Suprapubic skin (tissue), 3 donors: ENCODE data around the gene AP2B1.

Experiments used
- POLR2AphosphoS5 ChIP-seq, 3 donors: sonication (generic); formaldehyde crosslinking; IDR thresholded peaks; one replicate each; pipeline ENCODE4 v1.6.1; 2017; ENCODE audit warnings: antibody characterized with exemption in 3 of 3
- TF ChIP-seq, protein P1 (sequence below), 2 donors: fragments of 200-600 bp in 1 of 2; fragments of 450-650 bp in 1 of 2; sonication (generic) in 1 of 2; IDR thresholded peaks; one replicate each; pipeline ENCODE4 v1.5.1; 2016 to 2019; ENCODE audit warnings: antibody characterized with exemption in 2 of 2, mild to moderate bottlenecking in 1 of 2, moderate library complexity in 1 of 2

DNA sequence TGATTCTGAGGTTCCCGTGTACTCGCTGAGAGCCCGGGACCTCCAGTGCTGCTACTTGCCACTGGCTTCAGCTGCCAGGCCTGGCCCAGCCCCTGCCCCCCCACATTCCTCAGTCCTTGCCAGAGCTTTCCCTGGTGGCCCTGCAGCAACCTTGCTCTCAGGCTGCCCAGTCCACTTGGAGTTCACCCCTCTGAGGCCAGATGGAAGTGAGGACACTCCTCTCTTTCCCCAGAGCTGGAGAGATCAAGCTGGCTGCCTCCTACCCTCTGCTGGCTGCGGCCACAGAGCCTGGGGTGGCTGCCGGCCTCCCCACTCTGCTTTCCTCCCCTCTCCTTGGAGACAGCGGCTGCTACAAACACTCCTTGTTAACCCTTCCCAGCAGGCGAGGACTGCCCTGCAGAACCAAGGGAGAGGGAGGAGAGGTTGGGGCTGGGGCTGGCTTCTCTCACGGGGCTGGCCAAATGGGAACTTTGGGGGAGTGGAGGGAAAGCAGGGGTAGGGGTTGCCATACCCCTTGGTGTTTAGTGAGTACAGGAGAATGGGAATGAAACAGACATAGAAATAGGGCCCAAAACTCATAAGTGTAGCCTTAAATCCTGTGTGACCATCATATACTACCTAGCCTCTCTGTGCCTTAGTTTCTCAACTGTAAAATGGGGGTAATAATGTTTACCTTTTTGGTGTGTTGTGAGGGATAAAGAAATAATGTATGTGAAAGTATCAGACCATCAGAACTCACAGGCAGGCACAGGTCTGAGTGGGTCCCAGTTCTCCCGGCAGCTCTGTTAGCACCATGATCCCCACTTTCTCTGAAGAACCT lies 166.0 kb downstream of the AP2B1 start, which contains the start of gene GAS2L2:
- TF ChIP-seq POLR2AphosphoS5 (IDR thresholded peaks at IDR 0.05), result no peak
- TF ChIP-seq, protein P1, sequence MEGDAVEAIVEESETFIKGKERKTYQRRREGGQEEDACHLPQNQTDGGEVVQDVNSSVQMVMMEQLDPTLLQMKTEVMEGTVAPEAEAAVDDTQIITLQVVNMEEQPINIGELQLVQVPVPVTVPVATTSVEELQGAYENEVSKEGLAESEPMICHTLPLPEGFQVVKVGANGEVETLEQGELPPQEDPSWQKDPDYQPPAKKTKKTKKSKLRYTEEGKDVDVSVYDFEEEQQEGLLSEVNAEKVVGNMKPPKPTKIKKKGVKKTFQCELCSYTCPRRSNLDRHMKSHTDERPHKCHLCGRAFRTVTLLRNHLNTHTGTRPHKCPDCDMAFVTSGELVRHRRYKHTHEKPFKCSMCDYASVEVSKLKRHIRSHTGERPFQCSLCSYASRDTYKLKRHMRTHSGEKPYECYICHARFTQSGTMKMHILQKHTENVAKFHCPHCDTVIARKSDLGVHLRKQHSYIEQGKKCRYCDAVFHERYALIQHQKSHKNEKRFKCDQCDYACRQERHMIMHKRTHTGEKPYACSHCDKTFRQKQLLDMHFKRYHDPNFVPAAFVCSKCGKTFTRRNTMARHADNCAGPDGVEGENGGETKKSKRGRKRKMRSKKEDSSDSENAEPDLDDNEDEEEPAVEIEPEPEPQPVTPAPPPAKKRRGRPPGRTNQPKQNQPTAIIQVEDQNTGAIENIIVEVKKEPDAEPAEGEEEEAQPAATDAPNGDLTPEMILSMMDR (IDR thresholded peaks at IDR 0.05), result no peak
